Measurements from ENCODE around the gene HOXB2.
"Not testable (repeated sequence)": the region's sequence is repeated elsewhere in the genome, so short reads cannot be mapped to it uniquely, and the experiment has no call there.

Gene HOXB2

DNA sequence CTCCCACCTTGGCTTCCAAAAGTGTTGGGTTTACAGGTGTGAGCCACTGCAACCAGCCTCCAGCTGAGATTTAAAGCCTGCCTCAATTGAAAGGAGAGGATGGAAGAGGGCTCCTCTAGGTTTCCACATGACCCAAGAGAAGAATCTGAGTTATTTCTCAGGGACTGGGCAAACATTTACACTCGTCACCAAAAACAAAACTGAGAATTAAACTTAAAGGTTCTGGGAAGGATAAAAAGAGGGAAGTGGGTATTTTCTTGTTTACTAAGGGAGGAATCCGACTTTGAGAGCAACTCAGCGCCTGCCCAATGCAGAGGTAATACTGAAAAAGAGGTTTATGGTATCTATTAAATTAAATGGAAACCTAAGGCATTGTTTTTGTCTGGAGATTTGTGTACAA lies 27.4 kb downstream of the HOXB2 start:
- no peak for DNase-seq (ENCODE audit: low spot score)
- no peak for FAIRE-seq

DNA sequence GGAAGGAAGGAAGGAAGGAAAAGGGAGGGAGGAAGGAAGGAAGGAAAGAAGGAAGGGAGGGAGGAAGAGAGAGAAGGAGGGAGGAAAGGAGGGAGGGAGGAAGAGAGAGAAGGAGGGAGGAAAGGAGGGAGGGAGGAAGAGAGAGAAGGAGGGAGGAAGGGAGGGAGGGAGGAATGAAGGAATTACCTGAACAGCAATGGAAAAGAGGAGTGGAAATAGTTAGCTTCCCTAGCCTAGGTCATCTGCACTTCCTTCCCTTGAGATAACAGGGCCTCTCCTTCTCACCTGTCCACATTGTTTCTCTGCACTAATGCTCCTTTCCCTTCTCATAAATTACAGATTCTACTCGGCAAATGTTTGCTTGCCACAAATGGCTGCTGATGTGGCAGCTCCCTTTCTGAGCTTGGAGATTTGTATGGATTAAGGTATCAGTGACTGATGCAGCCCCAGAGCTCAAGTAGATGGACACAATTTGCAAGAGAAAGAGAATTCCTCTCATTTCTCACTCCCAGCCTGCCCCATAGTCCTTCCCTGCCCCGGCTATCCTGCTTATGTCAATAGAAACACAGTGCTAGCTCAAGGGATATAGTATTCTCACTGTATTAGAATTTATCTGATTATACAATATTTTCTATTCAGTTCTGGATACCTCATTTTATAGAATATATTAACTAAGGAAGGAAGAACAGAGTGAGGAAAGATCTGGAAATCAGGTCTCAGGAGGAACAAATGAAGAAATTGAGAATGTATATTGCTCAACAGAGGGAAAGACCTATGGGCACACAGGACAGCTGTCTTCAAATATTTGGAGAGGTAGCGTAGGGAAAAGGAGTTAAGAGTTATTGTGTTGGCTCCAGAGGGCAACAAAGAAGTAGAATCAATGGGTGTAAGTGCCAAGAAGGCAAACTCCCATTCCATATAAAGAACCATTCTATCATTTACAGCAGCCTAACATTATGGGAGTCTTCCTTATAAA lies 28.7 kb downstream of the HOXB2 start:
- FAIRE-seq (no peak), DNase-seq (ENCODE audit: low spot score) (no peak)

DNA sequence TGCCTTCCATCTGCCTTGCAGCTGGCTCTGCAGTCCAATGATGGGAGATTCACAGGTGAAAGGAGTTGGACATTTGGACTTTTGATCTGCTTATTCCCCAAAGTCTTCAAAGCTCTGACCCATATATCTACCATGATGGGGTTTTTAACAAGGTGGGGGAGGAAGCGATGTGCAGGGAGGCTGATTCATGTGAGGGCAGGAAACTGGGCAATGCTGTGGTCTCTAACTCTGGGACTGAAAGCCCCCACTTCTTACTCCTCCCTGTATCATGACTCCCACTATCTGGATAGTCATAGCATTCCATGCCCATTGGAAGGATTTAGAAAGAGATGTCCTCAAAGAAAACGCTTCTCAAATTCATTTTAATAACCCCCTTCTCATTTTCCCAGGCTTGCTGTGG lies 30.4 kb downstream of the HOXB2 start:
- no peak for FAIRE-seq
- DNase-seq (ENCODE audit: low spot score): no peak

DNA sequence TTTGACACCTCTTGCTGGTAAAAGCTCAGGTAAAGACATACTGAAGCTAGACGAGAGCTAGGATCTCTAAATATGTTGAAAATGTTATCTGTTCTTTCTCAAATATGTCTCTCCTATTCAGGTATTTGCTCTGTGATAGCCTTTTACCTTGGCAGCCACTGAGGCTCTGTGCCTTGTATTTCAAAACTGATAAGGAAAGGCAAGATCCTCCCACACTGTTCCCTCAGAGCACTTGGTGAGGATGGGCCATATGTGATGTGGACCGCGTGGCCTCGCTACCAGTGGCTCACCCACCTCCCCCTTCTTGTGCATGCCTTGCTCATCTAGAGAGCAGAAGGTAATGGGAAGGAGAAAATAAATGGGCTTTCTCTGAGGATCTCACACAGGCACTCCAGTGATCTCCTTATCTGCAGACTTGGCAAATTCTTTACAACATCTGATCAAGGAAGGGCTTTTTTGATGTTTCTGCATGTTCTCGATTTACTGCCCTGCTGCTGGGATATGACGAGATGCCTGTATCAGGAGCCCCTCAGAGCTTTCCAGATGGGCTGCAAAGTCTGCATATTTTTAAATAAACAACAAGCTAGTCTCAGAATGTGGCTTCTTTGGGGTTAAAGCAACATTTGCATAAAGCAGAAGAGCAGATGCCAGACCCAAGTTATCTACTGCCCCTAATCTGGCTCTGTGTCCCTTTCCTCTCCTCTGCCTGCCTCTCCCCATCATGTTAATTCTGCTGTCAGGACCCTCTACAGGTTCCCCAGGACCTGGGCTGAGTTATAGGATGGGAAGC lies 31.0 kb downstream of the HOXB2 start:
- FAIRE-seq: no peak
- no peak for DNase-seq (ENCODE audit: low spot score)

DNA sequence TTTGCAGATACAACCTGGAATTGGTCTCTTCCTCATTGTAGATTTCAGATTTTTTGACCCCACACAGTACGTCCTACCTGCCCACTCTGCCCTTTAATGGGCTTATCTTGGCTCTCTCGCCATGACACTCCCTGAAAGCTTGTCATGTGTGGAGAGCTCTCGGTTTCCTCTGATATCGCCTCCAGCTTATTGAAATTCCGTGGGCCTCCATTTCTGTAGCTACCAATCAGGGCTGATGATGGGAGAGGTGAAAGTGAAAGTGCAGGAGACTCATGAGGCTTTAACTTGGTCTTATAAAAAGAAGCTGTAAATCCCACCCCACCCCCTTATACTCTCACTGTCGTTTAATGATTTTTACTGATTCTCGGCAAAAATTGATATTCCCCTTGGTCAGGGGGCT lies 31.8 kb downstream of the HOXB2 start:
- FAIRE-seq (no peak), DNase-seq (ENCODE audit: low spot score) (no peak)

DNA sequence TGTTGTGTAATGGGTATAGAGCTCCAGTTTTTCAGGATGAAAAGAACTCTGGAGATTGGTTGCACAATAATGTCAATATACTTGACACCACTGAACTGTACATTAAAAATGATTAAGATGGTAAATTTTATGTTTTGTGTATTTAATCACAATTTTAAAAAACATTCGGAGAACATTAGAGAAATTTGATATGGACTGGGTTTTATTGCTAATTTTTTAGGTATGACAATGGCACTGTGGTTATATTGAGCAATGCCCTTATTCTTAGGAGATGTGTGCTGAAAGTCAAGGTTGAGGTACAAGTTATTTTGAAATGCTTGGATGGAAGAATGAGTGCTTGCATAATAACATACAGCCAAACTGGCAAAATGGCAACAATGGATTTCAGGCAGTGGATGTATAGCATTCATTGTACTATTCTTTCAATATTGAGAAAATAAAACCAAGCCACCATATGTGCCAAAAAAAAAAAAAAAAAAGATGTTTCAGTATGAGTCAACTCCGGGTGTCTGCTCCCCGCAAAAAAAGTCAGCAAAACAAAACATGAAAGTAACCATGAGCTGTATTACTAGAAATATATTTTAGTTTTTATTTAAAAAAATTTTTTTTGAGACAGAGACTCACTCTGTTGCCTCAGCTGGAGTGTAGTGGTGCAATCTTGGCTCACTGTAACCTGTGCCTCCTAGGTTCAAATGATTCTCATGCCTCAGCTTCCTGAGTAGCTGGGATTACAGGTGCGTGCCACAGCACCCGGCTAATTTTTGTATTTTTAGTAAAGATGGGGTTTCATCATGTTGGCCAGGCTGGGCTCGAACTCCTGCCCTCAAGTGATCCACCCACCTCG lies 33.9 kb downstream of the HOXB2 start:
- no peak for DNase-seq (ENCODE audit: low spot score)

DNA sequence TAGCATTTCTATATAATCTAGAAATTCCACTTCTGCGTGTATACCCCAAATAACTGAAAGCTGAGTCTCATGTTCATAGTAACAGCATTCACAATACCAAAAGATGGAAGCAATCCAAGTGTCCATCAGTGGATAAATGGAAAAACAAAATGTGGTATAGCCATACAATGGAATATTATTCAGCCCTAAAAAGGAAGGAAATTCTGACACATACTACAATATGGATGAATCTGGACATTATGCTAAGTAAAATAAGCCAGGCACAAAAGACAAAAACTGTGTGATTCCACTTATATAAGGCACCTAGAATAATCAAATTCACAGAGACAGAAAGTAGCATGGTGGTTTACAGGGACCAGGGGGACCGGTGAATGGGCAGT lies 34.5 kb downstream of the HOXB2 start:
- no peak for FAIRE-seq
- no peak for DNase-seq (ENCODE audit: low spot score)

More for the DNA sequence above, 33.9 kb downstream of the HOXB2 start:
- FAIRE-seq: no peak

DNA sequence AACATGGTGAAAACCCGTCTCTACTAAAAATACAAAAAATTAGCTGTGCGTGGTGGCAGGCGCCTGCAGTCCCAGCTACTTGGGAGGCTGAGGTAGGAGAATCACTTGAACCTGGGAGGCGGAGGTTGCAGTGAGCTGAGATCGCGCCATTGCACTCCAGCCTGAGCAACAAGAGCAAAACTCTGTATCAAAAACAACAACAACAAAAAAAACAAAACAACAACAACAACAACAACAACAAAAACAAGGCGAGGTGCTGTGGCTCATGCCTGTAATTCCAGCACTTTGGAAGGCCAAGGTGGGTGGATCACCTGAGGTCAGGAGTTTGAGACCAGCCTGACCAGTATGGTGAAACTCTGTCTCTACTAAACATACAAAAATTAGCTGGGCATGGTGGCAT lies 35.2 kb downstream of the HOXB2 start:
- DNase-seq (ENCODE audit: low spot score); FAIRE-seq: not testable (repeated sequence)

DNA sequence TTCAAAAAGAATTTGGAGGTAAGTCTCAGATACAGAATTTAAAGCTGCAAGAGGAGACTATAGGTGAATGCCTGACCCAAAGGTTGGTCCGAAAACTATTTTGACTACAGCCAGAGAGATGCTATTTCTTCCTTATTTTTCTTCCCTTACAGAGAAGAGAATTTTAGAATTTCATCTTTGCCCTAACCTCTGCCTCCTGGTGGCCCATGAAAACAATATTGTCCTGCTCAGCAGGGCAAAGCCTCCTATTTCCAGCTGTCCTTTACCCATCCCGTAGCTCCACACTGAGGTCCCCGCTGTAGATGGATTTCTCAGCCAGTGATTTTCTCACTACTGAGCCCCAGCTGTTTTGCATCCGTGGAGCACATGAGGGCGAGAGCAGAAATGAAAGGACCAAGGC lies 38.7 kb downstream of the HOXB2 start:
- DNase-seq (ENCODE audit: low spot score): no peak
- no peak for FAIRE-seq

DNA sequence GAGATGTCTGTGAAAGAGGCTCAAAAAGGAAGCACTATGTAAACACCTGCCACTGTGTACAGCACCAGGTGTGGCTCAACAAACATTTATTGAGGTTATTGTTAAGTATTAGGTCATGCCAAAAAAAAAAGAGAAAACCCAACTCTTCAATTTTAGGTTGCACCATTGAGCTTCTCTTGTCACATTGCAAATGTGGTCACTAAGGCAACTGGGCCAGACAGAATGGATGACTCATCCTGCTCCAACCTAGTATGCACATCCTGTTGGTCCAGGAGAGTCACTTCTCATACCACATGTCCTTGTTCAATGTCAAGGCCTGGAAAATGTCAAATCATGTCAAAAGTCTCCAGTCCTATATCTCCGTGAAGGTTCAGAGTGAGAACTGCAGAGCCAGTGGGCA lies 39.1 kb downstream of the HOXB2 start:
- FAIRE-seq (peak; percentile 9), DNase-seq (ENCODE audit: low spot score) (peak; percentile 87)

DNA sequence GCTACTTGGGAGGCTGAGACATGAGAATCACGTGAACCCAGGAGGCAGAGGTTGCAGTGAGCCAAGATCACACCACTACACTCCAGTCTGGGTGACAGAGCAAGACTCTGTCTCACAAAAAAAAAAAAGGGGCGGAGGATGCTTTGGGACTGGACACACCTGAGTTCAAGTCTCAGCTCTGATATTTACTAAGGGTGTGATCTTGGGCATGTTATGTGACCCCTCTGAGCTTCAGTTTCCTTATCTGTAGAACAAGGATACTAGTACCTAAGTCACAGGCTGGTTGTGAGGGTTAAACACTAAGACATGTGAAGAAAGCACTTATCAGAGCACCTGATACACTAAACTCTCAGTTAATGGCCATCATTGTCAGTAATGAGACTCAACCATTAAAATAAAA lies 40.0 kb downstream of the HOXB2 start:
- FAIRE-seq (no peak), DNase-seq (ENCODE audit: low spot score) (no peak)

DNA sequence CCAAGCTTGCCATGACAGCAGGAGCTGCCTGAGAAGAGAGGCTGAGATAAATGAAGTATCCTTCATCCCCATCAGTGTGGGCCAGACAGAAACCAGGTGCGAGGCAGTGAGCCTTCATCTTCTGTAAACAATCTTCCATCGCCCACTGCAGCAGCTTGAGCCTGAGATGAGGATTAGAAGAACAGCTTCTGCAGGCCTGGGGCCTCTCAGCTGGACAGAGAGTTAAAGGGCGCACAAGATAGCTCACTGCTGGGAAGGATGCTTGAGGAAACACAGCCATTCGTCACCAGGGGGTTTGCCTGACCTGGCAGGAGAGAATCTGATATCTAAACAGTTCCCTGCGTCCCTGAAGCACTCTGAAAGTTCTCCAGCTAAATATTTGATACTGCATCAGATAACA lies 41.2 kb downstream of the HOXB2 start:
- no peak for FAIRE-seq
- DNase-seq (ENCODE audit: low spot score): no peak

DNA sequence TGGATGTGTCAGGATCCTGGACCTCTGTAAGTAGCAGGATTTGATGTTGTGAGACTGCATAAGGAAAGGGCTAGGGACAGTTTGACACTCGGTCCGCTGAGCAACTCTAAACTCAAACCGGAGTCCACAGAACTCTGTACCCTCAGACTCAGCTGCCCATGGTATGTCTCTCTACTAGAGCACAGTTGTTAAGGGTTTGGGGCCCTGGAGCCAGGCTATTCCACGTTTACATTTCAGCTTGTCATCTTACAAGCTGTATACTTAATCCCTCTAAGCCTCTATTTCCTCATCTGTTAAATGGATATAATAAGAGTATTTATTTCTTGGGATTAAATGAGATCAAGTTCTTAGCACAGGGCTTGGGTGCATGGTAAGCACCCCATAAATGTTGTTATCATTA lies 42.0 kb downstream of the HOXB2 start:
- FAIRE-seq (no peak), DNase-seq (ENCODE audit: low spot score) (no peak)

DNA sequence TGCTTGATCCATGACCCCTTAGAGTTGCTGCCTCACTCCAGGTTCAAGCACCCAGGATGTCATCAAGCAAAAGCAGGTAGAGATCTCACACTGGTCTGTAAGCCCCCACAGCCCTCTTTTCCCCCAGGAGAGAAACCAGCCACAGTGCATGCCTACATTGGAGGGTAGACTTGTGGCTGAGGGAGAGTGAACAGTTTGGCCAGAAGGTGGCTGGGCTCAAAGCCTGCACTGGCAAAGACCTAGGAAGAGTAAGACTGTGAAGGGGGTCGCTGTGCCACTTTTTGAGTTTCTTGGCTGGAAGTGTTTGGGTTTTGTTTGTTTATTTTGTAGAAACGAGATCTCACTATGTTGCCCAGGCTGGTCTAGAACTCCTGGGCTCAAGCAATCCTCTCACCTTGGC lies 42.6 kb downstream of the HOXB2 start:
- FAIRE-seq (no peak), DNase-seq (ENCODE audit: low spot score) (no peak)

DNA sequence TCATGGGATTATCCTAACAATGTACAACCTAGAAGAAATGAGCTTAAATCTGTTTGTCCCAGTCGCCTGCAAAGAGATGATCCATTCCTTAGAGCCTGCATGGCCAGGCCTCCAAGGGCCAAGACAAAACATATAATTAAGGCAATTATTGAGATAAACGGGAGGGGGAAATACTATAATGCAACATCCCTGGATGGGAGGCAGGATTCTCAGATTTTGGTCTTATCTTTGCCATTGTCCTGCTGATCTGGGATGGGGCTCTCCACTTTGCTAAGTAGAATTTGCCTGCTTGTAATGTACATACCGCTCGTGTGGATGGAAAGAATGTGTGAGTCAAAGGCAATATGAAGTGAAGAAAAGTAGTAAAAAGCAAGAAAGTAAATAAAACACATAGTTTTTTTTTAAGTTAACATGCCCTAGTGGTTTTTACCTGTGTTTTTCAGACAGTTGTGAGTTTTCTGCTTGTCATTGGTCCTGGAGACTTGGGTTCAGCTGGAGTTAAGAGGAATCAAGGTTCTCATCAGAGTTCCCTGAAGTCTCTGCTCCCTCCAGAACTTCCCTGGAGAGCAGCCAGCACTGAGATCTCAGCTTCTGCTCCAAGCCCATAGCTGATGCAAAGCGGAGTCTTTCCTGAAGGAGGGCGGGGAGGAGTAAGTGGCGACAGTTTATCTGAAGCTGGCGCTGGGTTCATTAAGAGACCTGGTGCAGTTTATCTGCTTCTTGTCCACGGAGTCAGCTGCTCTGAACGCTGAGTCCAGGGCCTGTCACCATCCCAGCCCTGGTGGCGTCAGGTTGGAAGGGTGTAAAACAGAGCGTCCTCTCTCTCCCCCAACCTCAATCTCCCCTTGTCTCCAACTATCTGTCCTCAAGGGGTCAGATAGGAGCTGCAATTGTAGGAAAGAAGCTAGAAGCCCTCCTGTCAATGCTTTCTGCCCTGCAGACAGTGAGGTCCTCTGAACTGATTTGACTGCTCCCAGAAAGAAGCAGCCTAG lies 44.2 kb downstream of the HOXB2 start:
- FAIRE-seq: no peak
- no peak for DNase-seq (ENCODE audit: low spot score)

DNA sequence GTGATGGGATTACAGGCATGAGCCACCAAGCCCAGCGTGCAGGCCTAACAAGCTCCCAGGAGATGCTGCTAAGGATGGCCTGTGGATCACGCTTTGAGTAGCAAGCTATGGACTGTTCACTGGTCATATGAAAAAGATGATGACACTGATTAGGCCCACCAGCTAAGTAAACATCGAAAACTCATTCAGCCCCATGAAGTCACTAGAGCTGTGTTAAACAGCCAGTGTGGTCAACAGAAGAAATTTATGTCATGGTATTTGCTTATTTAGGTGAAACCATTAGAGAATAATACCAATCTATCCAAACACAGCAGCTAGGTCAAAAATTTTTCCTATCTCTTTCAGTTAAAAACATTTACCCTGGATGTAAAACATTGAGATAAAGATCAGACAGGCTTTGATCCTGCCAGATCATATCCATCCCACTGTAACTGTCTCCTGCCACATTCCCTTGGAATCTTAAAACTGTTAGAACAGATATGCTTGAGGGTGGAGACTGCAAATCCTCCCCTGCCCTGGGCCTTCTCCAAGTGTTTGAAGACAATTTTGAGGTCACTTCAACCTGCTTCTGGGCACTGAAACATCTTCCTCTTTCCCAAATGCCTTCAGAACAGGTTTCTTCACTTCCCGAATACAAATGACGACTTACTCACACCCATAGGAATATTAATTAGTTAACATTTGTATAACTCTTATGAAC lies 45.0 kb downstream of the HOXB2 start:
- FAIRE-seq: peak; percentile 44
- DNase-seq (ENCODE audit: low spot score): no peak

DNA sequence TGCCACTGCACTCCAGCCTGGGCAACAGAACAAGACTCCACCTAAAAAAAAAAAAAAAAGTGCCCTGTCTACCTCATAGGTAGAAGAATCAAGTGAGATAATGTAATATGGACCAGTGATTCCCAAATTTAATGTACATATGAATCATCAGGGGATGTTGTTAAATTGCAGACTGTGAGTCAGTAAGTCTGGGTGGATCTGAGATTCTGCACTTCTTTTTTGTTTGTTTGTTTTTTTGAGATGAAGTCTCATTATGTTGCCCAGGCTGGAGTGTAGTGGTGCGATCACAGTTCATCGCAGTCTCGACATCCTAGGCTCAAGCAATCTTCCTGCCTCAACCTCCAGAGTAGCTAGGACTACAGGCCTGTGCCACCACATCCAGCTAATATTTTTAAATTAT lies 45.7 kb downstream of the HOXB2 start:
- FAIRE-seq: peak; percentile 23
- DNase-seq (ENCODE audit: low spot score): no peak

DNA sequence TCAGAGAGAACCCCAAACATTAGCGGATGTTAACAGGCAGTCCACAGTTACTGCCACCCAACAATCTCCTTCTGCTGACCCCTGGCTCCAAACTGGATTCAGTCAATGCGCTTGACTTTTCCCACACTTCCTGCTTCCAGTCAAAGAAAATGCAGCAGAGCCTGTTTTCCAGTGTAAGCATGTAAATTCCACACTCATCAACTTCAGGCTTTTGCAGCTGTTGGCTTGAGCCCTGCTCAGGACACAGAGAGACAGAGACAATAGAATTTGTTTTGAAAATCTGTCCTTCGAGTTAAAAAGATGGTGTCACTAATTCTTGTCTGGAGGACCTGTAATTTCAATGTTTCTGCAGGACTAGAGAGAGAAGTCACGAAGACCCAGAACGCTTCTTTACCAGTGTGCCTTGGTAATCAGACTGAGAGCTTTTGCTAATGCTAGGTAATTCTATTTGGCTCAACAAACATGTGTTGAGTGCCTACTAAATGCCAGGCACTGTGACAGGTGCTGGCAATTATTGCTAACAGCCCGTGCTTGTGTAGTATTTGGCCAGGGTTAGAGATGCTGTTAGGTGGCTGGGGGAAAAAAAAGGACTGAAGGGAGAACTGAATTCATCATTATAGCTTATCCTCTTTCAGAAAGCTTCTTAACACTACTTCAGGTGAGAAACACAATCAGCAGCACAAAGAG lies 46.6 kb downstream of the HOXB2 start:
- FAIRE-seq: no peak
- no peak for DNase-seq (ENCODE audit: low spot score)

DNA sequence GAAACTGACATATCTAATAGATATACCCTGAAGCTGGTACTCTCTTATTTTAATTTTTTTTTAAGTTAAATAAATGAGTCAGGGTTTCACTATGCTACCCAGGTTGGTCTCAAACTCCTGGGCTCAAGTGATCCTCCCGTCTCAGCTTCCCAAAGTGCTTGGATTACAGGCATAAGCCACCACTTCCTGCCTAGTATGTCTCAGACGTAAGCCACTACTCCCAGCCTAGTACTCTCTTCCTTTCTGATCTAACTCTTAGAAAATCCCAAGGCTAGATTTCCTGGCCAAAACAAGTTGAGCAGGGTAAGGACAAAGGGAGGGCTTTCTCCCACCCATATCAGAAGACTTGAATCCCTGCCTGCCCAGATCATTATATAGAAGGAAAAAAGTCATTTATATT lies 47.8 kb downstream of the HOXB2 start:
- DNase-seq (ENCODE audit: low spot score) (peak; percentile 55), FAIRE-seq (peak; percentile 68)

All from urothelium cell line (cell line).